GM12878 (cell line): ENCODE results near the gene SPON2. TPM values are rescaled to one million over a fixed set of nuclear protein-coding genes. Genes with fewer than 3 reads are reported as not detected.

Source experiments
- ATAC-seq: fragments of 200-7000 bp; cut with Tn5 transposase; 3 replicates; pipeline ENCODE4 v1.9.1; 2020; ENCODE audit warnings: mild to moderate bottlenecking, moderate library complexity
- BruUV-seq: library from RNA; stranded (reverse); fragments of 400-500 nt; replicated peaks from 2 replicates; lab custom pipeline; 2021; lab: Mats Ljungman, UMichigan
- CTCF ChIA-PET: fragments of 300-600 bp; sonication (Branson Sonifier 250); formaldehyde crosslinking; extraction: SDS; loops from one replicate; lab custom pipeline; 2021; ENCODE audit warnings: inconsistent platforms; lab: Yijun Ruan, JAX
- POLR2A ChIA-PET: fragments of 350-600 bp; formaldehyde crosslinking; extraction: SDS; loops from one replicate; lab custom pipeline; 2021; ENCODE audit warnings: inconsistent platforms; lab: Charles Lee
- RAD21 ChIA-PET: fragments of 300-600 bp; sonication (Branson Sonifier 250); formaldehyde crosslinking; loops from one replicate; lab custom pipeline; 2023; ENCODE audit warnings: antibody characterized with exemption; ENCODE audit not compliant: unreplicated experiment; lab: Charles Lee
- SMC1A ChIA-PET: fragments of 300-600 bp; sonication (Branson Sonifier 250); formaldehyde crosslinking; loops from one replicate; lab custom pipeline; 2023; ENCODE audit not compliant: unreplicated experiment, uncharacterized antibody; lab: Charles Lee
- DNase-seq: peaks from one replicate; pipeline ENCODE4 v3.0.0-alpha.2; 2011; ENCODE audit warnings: low read depth, low spot score
- FAIRE-seq: peaks from 3 replicates; lab custom pipeline; 2011; peaks lifted over from hg19 to GRCh38; lab: Jason Lieb, UNC
- H2AFZ ChIP-seq: 2 replicates; pipeline ENCODE4 v1.6.0; 2011; ENCODE audit warnings: low read depth, low read length, control low read depth; ENCODE audit not compliant: control insufficient read depth
- H3K27ac ChIP-seq: 2 replicates; pipeline ENCODE4 v1.5.1; 2011; ENCODE audit warnings: control low read depth; ENCODE audit not compliant: control insufficient read depth, insufficient read depth
- H3K27me3 ChIP-seq, 2 experiments: replicated peaks in 1 of 2; 2 replicates each; pipeline versions ENCODE4 v1.6.0 to v1.6.1; 2011; ENCODE audit warnings: low read length in 1 of 2; ENCODE audit not compliant: control insufficient read depth in 2 of 2, insufficient read depth in 2 of 2
- H3K36me3 ChIP-seq, 2 experiments: 2 replicates each; pipeline ENCODE4 v1.5.1; 2011; ENCODE audit warnings: low read length in 1 of 2; ENCODE audit not compliant: control insufficient read depth in 2 of 2, insufficient read depth in 2 of 2
- H3K4me1 ChIP-seq: 2 replicates; pipeline ENCODE4 v1.6.1; 2011; ENCODE audit warnings: mild to moderate bottlenecking, low read length, moderate library complexity, mixed read lengths; ENCODE audit not compliant: control insufficient read depth, insufficient read depth
- H3K4me2 ChIP-seq: 2 replicates; pipeline ENCODE4 v1.6.0; 2011; ENCODE audit warnings: control low read depth; ENCODE audit not compliant: control insufficient read depth, insufficient read depth
- H3K4me3 ChIP-seq: fragments of 200-600 bp; sonication (generic); 2 replicates; pipeline ENCODE4 v1.5.1; 2016
- H3K79me2 ChIP-seq: 2 replicates; pipeline ENCODE4 v1.6.0; 2011; ENCODE audit warnings: low read length; ENCODE audit not compliant: control insufficient read depth, insufficient read depth
- H3K9ac ChIP-seq: 2 replicates; pipeline ENCODE4 v1.8.0; 2011; ENCODE audit warnings: low read length, control low read depth, mixed read lengths; ENCODE audit not compliant: control insufficient read depth, insufficient read depth
- H3K9me3 ChIP-seq: replicated peaks from 3 replicates; pipeline ENCODE4 v1.5.1; 2011; ENCODE audit warnings: mild to moderate bottlenecking, low read length; ENCODE audit not compliant: control insufficient read depth, insufficient read depth
- H4K20me1 ChIP-seq: 2 replicates; pipeline ENCODE4 v1.6.0; 2011; ENCODE audit not compliant: control insufficient read depth, insufficient read depth
- ATF2 ChIP-seq: IDR thresholded peaks from 2 replicates; pipeline ENCODE4 v1.6.1; 2012; ENCODE audit warnings: low read length, inconsistent platforms
- BCLAF1 ChIP-seq: fragments of 450-650 bp; IDR thresholded peaks from 2 replicates; pipeline ENCODE4 v1.6.1; 2017; ENCODE audit warnings: antibody characterized with exemption, mild to moderate bottlenecking, moderate library complexity
- CUX1 ChIP-seq: IDR thresholded peaks from 2 replicates; pipeline ENCODE4 v1.6.1; 2012; ENCODE audit warnings: improper control_type of control experiment, low read depth, low read length; ENCODE audit not compliant: insufficient replicate concordance
- ESRRA ChIP-seq: IDR thresholded peaks from 2 replicates; pipeline ENCODE4 v1.6.1; 2012; ENCODE audit warnings: mild to moderate bottlenecking, low read length, improper control_type of control experiment
- EZH2 ChIP-seq: IDR thresholded peaks from 2 replicates; pipeline ENCODE4 v1.6.1; 2012; ENCODE audit warnings: low read depth, mild to moderate bottlenecking, control low read depth, inconsistent platforms, low read length, borderline replicate concordance; ENCODE audit not compliant: control insufficient read depth
- HSF1 ChIP-seq: fragments of 150-350 bp; IDR thresholded peaks from 2 replicates; pipeline ENCODE4 v1.6.1; 2014; ENCODE audit warnings: mild to moderate bottlenecking, low read depth, low read length
- NFYA ChIP-seq: IDR thresholded peaks from 2 replicates; pipeline ENCODE4 v1.6.1; 2011; ENCODE audit warnings: low read depth, mild to moderate bottlenecking, low read length, improper control_type of control experiment, borderline replicate concordance
- NR2C1 ChIP-seq: fragments of 450-650 bp; IDR thresholded peaks from 2 replicates; pipeline ENCODE4 v1.6.1; 2017; ENCODE audit warnings: antibody characterized with exemption, mild to moderate bottlenecking, moderate library complexity
- POLR2AphosphoS5 ChIP-seq: IDR thresholded peaks from 2 replicates; pipeline ENCODE4 v1.6.1; 2011; ENCODE audit warnings: mild to moderate bottlenecking, low read length, inconsistent platforms
- RB1 ChIP-seq: fragments of 450-650 bp; formaldehyde crosslinking; IDR thresholded peaks from 2 replicates; pipeline ENCODE4 v1.6.1; 2017; ENCODE audit warnings: mild to moderate bottlenecking, borderline replicate concordance
- RFX5 ChIP-seq: IDR thresholded peaks from 2 replicates; pipeline ENCODE4 v1.6.1; 2011; ENCODE audit warnings: low read depth, low read length, improper control_type of control experiment
- RUNX3 ChIP-seq: IDR thresholded peaks from 2 replicates; pipeline ENCODE4 v1.6.1; 2012; ENCODE audit warnings: low read length, inconsistent platforms
- TCF7 ChIP-seq: IDR thresholded peaks from 2 replicates; pipeline ENCODE4 v1.6.1; 2014; ENCODE audit warnings: antibody characterized with exemption, borderline replicate concordance
- ZNF207 ChIP-seq: fragments of 450-650 bp; IDR thresholded peaks from 2 replicates; pipeline ENCODE4 v1.6.1; 2014; ENCODE audit warnings: antibody characterized with exemption, mild to moderate bottlenecking, borderline replicate concordance
- WGBS: methylation state at CpG from one replicate; pipeline ENCODE4 v1.1.6; 2016; ENCODE audit warnings: low lambda C conversion rate; ENCODE audit not compliant: insufficient replicate concordance, insufficient coverage; ENCODE audit errors: missing lambda C conversion rate; 5-methylcytosine and 5-hydroxymethylcytosine counted together
- in situ Hi-C: fragments of 300-500 bp; cut with MboI; formaldehyde crosslinking; loops from 9 replicates; pipeline ENCODE4 v1.14.3; 2018; ENCODE audit warnings: mixed read lengths
- intact Hi-C: fragments of 100-400 bp; cut with micrococcal nuclease; formaldehyde crosslinking; loops from one replicate; pipeline ENCODE4 v1.14.2; 2022; ENCODE audit not compliant: unreplicated experiment
- polyA plus RNA-seq, 11 experiments: library from polyadenylated mRNA; depleted of rRNA in 4 of 11; unstranded in 6 of 11; stranded (reverse) in 5 of 11; fragments of >200 nt; fragmentation: Nextera tagmentation in 4 of 11; fragmentation: Illumina TruSeq in 1 of 11; extraction: Ambion mirVana in 4 of 11; extraction: Trizol in 1 of 11; gene quantifications; 1 replicate in 1 of 11; 2 replicates in 10 of 11; pipeline versions ENCODE4 v1.2.1 to v1.2.3, GENCODE V29; 2011 to 2016; ENCODE audit warnings: inconsistent platforms in 2 of 11, missing spikeins in 2 of 11, low read depth in 1 of 11
- total RNA-seq, 4 experiments: library from RNA; depleted of rRNA in 3 of 4; stranded (reverse); fragments of >200 nt in 3 of 4; fragmentation: Illumina TruSeq in 1 of 4; extraction: Trizol in 1 of 4; gene quantifications; 2 replicates each; pipeline versions ENCODE4 v1.2.1 to v1.2.3, GENCODE V29; 2013 to 2021

Gene SPON2
- total and polyA plus RNA-seq, 10 of the 15 experiments (the other 5 are each of a cell fraction or from before 2014, with no cell fraction given), result 1.1 to 11.2 (median 7.3) TPM

- Histone ChIP-seq H4K20me1 (no peaks in the 10 kb centered on the region), H3K27me3 (no peaks in the 10 kb centered on the region; a peak in 1 of 4 replicates), H3K9ac (no peak overlapping the region), H3K4me2 (no peak overlapping the region), H2AFZ (no peak overlapping the region), H3K36me3 (no peaks in the 10 kb centered on the region), H3K27ac (no peak overlapping the region), H3K9me3 (no peaks in the 10 kb centered on the region), H3K79me2 (no peaks in the 10 kb centered on the region), H3K4me3 (no peak overlapping the region), H3K4me1 (no peaks in the 10 kb centered on the region)
- ChIA-PET RAD21 (interaction anchor here (1.0 kb wide), 1 partner anchor 45 kb away, joined by 4 read pairs; no protein-coding TSS in a partner anchor), POLR2A (no interaction called here), SMC1A (no interaction called here), CTCF (interaction anchor here (0.6 to 3.6 kb wide), 4 partner anchors 9 to 145 kb away, joined by 3 to 16 read pairs (median 5); no protein-coding TSS in a partner anchor)
- WGBS, result 47% methylated on average over 3 of the region's 3 CpGs
- ATAC-seq (no peak), DNase-seq (no peak), FAIRE-seq (no peak)
- intact Hi-C loops (no loop called here), in situ Hi-C loops (no loop called here)
- no TSS peak for BruUV-seq
- TF ChIP-seq ESRRA, result no peak
- TF ChIP-seq POLR2AphosphoS5, result no peak
- TF ChIP-seq EZH2, result no peak
- TF ChIP-seq ATF2, result no peak
- TF ChIP-seq RB1, result no peak
- no peak for TF ChIP-seq HSF1
- TF ChIP-seq NFYA, result no peak
- TF ChIP-seq ZNF207, result no peak
- TF ChIP-seq RFX5, result no peak
- no peak for TF ChIP-seq NR2C1
- no peak for TF ChIP-seq RUNX3
- TF ChIP-seq TCF7, result no peak
- no peak for TF ChIP-seq BCLAF1
- no peak for TF ChIP-seq CUX1
These were observed 49.9 kb downstream of the SPON2 start for GRCh38 chr4:1122505-1122904.
